Spleen (tissue), 7 donors: ENCODE data around the gene C8B.

Experiments
- CTCF ChIP-seq, 11 experiments: fragments of 200-600 bp in 7 of 11; fragments of 450-650 bp in 4 of 11; sonication (generic) in 4 of 11; IDR thresholded peaks in 8 of 11; conservative IDR thresholded peaks in 3 of 11; 1 replicate in 7 of 11; 2 replicates in 4 of 11; pipeline versions ENCODE4 v1.4.0 to v1.8.0; 2016 to 2021; ENCODE audit warnings: antibody characterized with exemption in 11 of 11, inconsistent platforms in 4 of 11, mild to moderate bottlenecking in 1 of 11
- POLR2A ChIP-seq, 3 donors: fragments of 450-650 bp; IDR thresholded peaks; one replicate each; pipeline ENCODE4 v1.5.1; 2017; ENCODE audit warnings: antibody characterized with exemption in 3 of 3, mild to moderate bottlenecking in 1 of 3
- POLR2AphosphoS5 ChIP-seq, 3 donors: sonication (generic); formaldehyde crosslinking; IDR thresholded peaks; one replicate each; pipeline ENCODE4 v1.5.1; 2017; ENCODE audit warnings: antibody characterized with exemption in 3 of 3
- donor health status: DM: no; HTN: no; CAD: no; lungs with moderate emphysema.
- donor health status: DM: no; HTN: no; CAD: no.
- donor health status: DM: no; HTN: no; CAD: no.

GRCh38 chr1:56965191-56965590 is 624 bp downstream of the C8B start:
- TF ChIP-seq CTCF (IDR thresholded peaks at IDR 0.05 in 8 of 11, conservative IDR thresholded peaks at IDR 0.05 in 3 of 11) = no peak
- TF ChIP-seq POLR2A (IDR thresholded peaks at IDR 0.05) = no peak
- TF ChIP-seq POLR2AphosphoS5 (IDR thresholded peaks at IDR 0.05) = no peak
